Kidney (tissue), 14 donors: ENCODE data around the gene RBPMS2. TPM values are rescaled to one million over a fixed set of nuclear protein-coding genes. Genes with fewer than 3 reads are reported as not detected.

Experiments
- DNase-seq, 5 donors: peaks; one replicate each; pipeline ENCODE4 v3.0.0-alpha.2; 2013 to 2020
- FAIRE-seq: peaks from 2 replicates; lab custom pipeline; 2012; peaks lifted over from hg19 to GRCh38; lab: Jason Lieb, UNC
- H3K27ac ChIP-seq, 2 donors: one replicate each; pipeline ENCODE4 v1.7.0; 2013; ENCODE audit warnings: low read depth in 2 of 2, low read length in 2 of 2, inconsistent platforms in 1 of 2
- H3K27me3 ChIP-seq: one replicate; pipeline ENCODE4 v1.7.1; 2013; ENCODE audit warnings: low read length, inconsistent platforms; ENCODE audit not compliant: control insufficient read depth, insufficient read depth
- H3K36me3 ChIP-seq, 3 donors: one replicate each; pipeline versions ENCODE4 v1.7.0 to v1.7.1; 2013; ENCODE audit warnings: low read length in 3 of 3, control low read depth in 1 of 3, inconsistent platforms in 1 of 3; ENCODE audit not compliant: insufficient read depth in 3 of 3, control insufficient read depth in 2 of 3
- H3K4me1 ChIP-seq, 3 donors: one replicate each; pipeline versions ENCODE4 v1.7.0 to v1.7.1; 2013; ENCODE audit warnings: low read length in 3 of 3, inconsistent platforms in 1 of 3, low read depth in 1 of 3; ENCODE audit not compliant: control insufficient read depth in 2 of 3, insufficient read depth in 2 of 3
- H3K4me3 ChIP-seq, 3 donors: one replicate each; pipeline versions ENCODE4 v1.7.0 to v1.8.1; 2013; ENCODE audit warnings: low read length in 3 of 3, control low read depth in 1 of 3, inconsistent platforms in 1 of 3
- H3K9ac ChIP-seq, 3 donors: one replicate each; pipeline versions ENCODE4 v1.7.0 to v1.7.1; 2013; ENCODE audit warnings: low read length in 3 of 3, control low read depth in 1 of 3, inconsistent platforms in 1 of 3
- H3K9me3 ChIP-seq, 3 donors: one replicate each; pipeline versions ENCODE4 v1.7.0 to v1.7.1; 2013; ENCODE audit warnings: low read length in 3 of 3, control low read depth in 1 of 3, inconsistent platforms in 1 of 3; ENCODE audit not compliant: control insufficient read depth in 2 of 3, insufficient read depth in 1 of 3
- CTCF ChIP-seq: IDR thresholded peaks from 3 replicates; pipeline ENCODE4 v1.5.1; 2012; ENCODE audit warnings: mild to moderate bottlenecking, moderate library complexity, borderline replicate concordance; ENCODE audit not compliant: insufficient read depth; ENCODE audit errors: extremely low read depth
- intact Hi-C: fragments of 100-400 bp; cut with DNase I; formaldehyde crosslinking; loops from one replicate; pipeline ENCODE4 v1.11.1; 2022
- polyA plus RNA-seq: library from polyadenylated mRNA; stranded (reverse); fragments of 350-450 nt; fragmentation: Illumina TruSeq; extraction: RNeasy Lipid Tissue Mini Kit (QIAGEN cat#74804); gene quantifications from one replicate; pipeline ENCODE4 v1.2.3, GENCODE V29; 2014; ENCODE audit warnings: low read depth, low replicate concordance; ENCODE audit not compliant: insufficient read depth
- total RNA-seq: library from RNA; stranded (reverse); fragmentation: NEBNext Ultra II Directional; extraction: Animal tissue kit (Norgen Biotek cat#: 25700); gene quantifications from one replicate; pipeline ENCODE4 v1.2.1, GENCODE V29; 2021
- donor health status: control.
- donor health status: control.
- donor health status: control.
- donor health status: control.
- donor health status: control.
- donor health status: DM: yes; HTN: yes; CAD: no.
- donor health status: Normal renal cell carcinoma (clear cell type).

The RBPMS2 gene
- total and polyA plus RNA-seq, 2 donors from 2014 or later: 8.2 to 24.2 TPM

- DNase-seq (no peak), FAIRE-seq (no peak)
These were observed 20.5 kb downstream of the RBPMS2 start for GRCh38 chr15:64754663-64755426.

GRCh38 chr15:64753480-64754185 lies 21.8 kb downstream of the RBPMS2 start:
- Histone ChIP-seq H3K27ac (no peak overlapping the region), H3K9ac (no peak overlapping the region), H3K4me3 (no peak overlapping the region), H3K9me3 (no peaks in the 10 kb centered on the region), H3K4me1 (no peaks in the 10 kb centered on the region), H3K36me3 (peaks cover 0 to 3% (median 0%) of the 10 kb centered on the region in 3 donors), H3K27me3 (no peaks in the 10 kb centered on the region)
- TF ChIP-seq CTCF: no peak
- DNase-seq: peak in 1 of 5 donors; percentile 23
- intact Hi-C loops: no loop called here
- FAIRE-seq: no peak

More at GRCh38 chr15:64754663-64755426, 20.5 kb downstream of the RBPMS2 start:
- no peaks in the 10 kb centered on the region for H3K9me3 ChIP-seq
- H3K4me3 ChIP-seq: no peak overlapping the region
- no peaks in the 10 kb centered on the region for H3K27me3 ChIP-seq
- H3K27ac ChIP-seq: no peak overlapping the region
- intact Hi-C loops: no loop called here
- H3K9ac ChIP-seq: no peak overlapping the region
- TF ChIP-seq CTCF: no peak
- no peaks in the 10 kb centered on the region for H3K36me3 ChIP-seq
- no peaks in the 10 kb centered on the region for H3K4me1 ChIP-seq

GRCh38 chr15:64751464-64751863 lies 23.9 kb downstream of the RBPMS2 start:
- intact Hi-C loops: no loop called here
- Histone ChIP-seq H3K9ac (no peak overlapping the region), H3K27ac (no peak overlapping the region), H3K4me3 (no peak overlapping the region), H3K36me3 (peaks cover 0 to 3% (median 0%) of the 10 kb centered on the region in 3 donors), H3K9me3 (no peaks in the 10 kb centered on the region), H3K27me3 (no peaks in the 10 kb centered on the region), H3K4me1 (peaks cover 0 to 4% (median 0%) of the 10 kb centered on the region in 3 donors)
- no peak for FAIRE-seq
- no peak for DNase-seq
- TF ChIP-seq CTCF: no peak
